Activated CD4-positive, alpha-beta memory T cell treated with anti-CD3 and anti-CD28 coated beads for 36 hours (primary cell): Measurements from ENCODE around the gene SLC26A9. TPM values are rescaled to one million over a fixed set of nuclear protein-coding genes. Genes with fewer than 3 reads are reported as not detected.

Source experiments
- CTCF ChIA-PET: fragments of 350-600 bp; sonication (Branson Sonifier 250); formaldehyde crosslinking; loops from one replicate; lab custom pipeline; 2021; ENCODE audit warnings: antibody characterized with exemption, inconsistent platforms; lab: Charles Lee
- POLR2A ChIA-PET: fragments of 350-600 bp; sonication (Branson Sonifier 250); formaldehyde crosslinking; loops from one replicate; lab custom pipeline; 2021; ENCODE audit warnings: antibody characterized with exemption; lab: Charles Lee
- DNase-seq: peaks from one replicate; pipeline ENCODE4 v3.0.0-alpha.2; 2020
- H3K27ac Mint-ChIP-seq: one replicate; pipeline ENCODE4 v1.8.0; 2021; ENCODE audit warnings: mixed read lengths
- H3K27me3 Mint-ChIP-seq: one replicate; pipeline ENCODE4 v1.8.0; 2021; ENCODE audit warnings: mixed read lengths
- H3K36me3 Mint-ChIP-seq: one replicate; pipeline ENCODE4 v1.8.0; 2021; ENCODE audit warnings: mixed read lengths
- H3K4me1 Mint-ChIP-seq: one replicate; pipeline ENCODE4 v1.8.0; 2021; ENCODE audit warnings: low read depth, mixed read lengths
- H3K4me3 Mint-ChIP-seq: one replicate; pipeline ENCODE4 v1.8.0; 2021; ENCODE audit warnings: mild to moderate bottlenecking, mixed read lengths
- H3K9me3 Mint-ChIP-seq: one replicate; pipeline ENCODE4 v1.8.0; 2021; ENCODE audit warnings: mixed read lengths
- intact Hi-C: fragments of 100-400 bp; cut with micrococcal nuclease; formaldehyde crosslinking; loops from one replicate; pipeline ENCODE4 v1.15.1; 2023
- total RNA-seq, 2 experiments: library from RNA; stranded (reverse); gene quantifications; one replicate each; pipeline ENCODE4 v1.2.3, GENCODE V29; 2021

SLC26A9 gene
- total RNA-seq, 2 experiments from 2014 or later = not detected

DNA sequence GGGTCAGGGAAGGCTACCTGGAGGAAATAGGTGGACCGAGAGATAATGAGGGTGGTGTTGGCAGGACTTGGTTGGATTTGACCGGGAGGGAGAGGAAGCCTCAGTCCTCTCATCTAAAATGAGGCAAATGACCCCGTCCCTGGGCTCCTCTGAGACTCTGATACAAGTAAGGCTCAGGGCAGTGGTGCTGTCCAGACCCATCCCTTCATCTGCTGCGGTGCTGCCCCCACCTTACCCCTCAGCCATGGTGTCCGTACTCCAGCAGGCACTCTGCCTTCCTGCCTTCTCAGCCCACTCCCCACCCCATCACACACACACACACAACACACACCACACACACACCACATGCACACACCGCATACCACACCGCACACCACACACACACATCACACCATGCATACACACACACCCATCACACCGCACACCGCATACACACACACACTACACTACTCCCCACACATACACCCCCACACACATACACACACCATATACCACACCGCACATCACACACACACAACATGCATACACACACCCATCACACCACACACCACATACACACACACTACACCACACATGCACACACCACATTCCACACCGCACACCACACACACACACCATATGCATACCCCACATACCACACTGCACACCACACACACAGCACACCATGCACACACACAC is 29.4 kb upstream of the SLC26A9 start:
- DNase-seq = no peak
- Mint-ChIP-seq H3K27me3 (peaks cover 2% of the 10 kb centered on the region), H3K4me3 (no peak overlapping the region), H3K4me1 (no peaks in the 10 kb centered on the region), H3K27ac (no peak overlapping the region), H3K36me3 (no peaks in the 10 kb centered on the region), H3K9me3 (no peaks in the 10 kb centered on the region)
- CTCF ChIA-PET = no interaction called here
- POLR2A ChIA-PET = no interaction called here
- intact Hi-C loops = no loop called here

DNA sequence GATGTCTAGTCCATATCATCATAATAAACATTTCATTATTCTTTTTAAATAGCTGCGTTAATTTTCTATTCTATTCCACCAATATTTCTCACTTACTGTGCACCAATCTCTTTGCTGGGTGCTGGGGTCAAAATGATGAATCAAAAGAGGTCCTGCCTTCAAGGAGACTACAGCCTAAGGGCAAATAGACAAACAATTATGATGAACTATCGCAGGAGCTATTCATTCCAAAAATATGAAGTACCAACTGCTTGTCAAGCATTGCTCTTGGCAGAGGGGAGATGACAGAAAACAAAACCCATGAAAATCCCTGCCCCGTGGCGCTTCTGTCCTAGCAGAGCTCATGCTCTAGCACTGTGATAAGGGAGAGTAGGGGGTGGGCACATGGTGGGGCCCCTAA is 28.8 kb upstream of the SLC26A9 start:
- CTCF ChIA-PET = interaction anchor here (2.3 kb wide), 1 partner anchor 180 kb away, joined by 9 read pairs; no protein-coding TSS in a partner anchor
- POLR2A ChIA-PET = no interaction called here

DNA sequence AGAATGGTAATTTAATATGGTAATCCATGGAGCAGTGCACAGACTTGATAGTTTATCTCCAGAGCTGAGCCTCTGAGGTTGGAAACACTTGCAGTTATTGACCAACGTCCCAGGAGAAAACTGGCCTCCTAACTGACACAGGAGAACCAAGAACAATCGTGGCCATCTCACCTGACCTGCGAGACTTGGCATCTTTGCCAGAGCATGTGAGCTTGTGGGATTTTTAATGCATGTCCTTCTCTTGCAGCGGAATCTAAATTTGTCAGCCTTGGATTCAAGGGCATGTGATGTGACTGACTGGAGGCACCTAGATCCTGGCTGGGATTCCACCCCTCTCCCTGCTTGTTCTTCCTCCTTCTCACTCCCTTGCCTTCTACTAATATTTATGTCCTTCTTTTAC is 27.8 kb upstream of the SLC26A9 start:
- no peak for DNase-seq
- ChIA-PET POLR2A (no interaction called here), CTCF (interaction anchor here (0.7 to 2.3 kb wide), 3 partner anchors 50 to 312 kb away, joined by 4 to 9 read pairs (median 5); no protein-coding TSS in a partner anchor)
- Mint-ChIP-seq H3K27ac (no peak overlapping the region), H3K9me3 (no peaks in the 10 kb centered on the region), H3K4me3 (no peak overlapping the region), H3K36me3 (no peaks in the 10 kb centered on the region), H3K27me3 (no peaks in the 10 kb centered on the region), H3K4me1 (no peaks in the 10 kb centered on the region)
- intact Hi-C loops = no loop called here

More for the DNA sequence above, 28.8 kb upstream of the SLC26A9 start:
- H3K4me3 Mint-ChIP-seq = no peak overlapping the region
- no peaks in the 10 kb centered on the region for H3K9me3 Mint-ChIP-seq
- intact Hi-C loops = no loop called here
- no peaks in the 10 kb centered on the region for H3K27me3 Mint-ChIP-seq
- no peak overlapping the region for H3K27ac Mint-ChIP-seq
- no peaks in the 10 kb centered on the region for H3K36me3 Mint-ChIP-seq
- no peak for DNase-seq
- no peaks in the 10 kb centered on the region for H3K4me1 Mint-ChIP-seq

DNA sequence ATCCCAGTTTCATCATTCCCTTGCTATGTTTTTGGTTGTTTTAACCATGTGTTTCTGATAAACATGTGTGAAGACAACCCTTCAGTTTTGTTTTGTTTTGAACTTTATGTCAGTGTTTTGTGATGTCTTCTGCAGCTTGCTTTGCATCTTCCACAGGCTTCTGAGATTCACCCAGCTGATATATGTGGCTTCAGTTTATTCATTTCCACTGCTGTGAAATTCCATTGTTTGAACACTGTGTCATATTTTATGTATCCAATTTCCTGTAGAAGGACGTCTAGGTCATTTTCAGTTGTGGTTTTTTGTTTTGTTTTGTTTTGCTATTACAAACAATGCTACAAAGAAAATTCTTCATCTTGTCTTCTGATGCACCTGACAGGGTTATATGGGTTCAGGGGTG is 27.2 kb upstream of the SLC26A9 start:
- H3K9me3 Mint-ChIP-seq = no peaks in the 10 kb centered on the region
- H3K4me3 Mint-ChIP-seq = no peak overlapping the region
- ChIA-PET CTCF (interaction anchor here (0.7 to 2.6 kb wide), 4 partner anchors 50 to 312 kb away, joined by 4 to 9 read pairs (median 6); no protein-coding TSS in a partner anchor), POLR2A (no interaction called here)
- H3K36me3 Mint-ChIP-seq = no peaks in the 10 kb centered on the region
- no peaks in the 10 kb centered on the region for H3K27me3 Mint-ChIP-seq
- no peak for DNase-seq
- H3K27ac Mint-ChIP-seq = no peak overlapping the region
- intact Hi-C loops = no loop called here
- no peaks in the 10 kb centered on the region for H3K4me1 Mint-ChIP-seq

DNA sequence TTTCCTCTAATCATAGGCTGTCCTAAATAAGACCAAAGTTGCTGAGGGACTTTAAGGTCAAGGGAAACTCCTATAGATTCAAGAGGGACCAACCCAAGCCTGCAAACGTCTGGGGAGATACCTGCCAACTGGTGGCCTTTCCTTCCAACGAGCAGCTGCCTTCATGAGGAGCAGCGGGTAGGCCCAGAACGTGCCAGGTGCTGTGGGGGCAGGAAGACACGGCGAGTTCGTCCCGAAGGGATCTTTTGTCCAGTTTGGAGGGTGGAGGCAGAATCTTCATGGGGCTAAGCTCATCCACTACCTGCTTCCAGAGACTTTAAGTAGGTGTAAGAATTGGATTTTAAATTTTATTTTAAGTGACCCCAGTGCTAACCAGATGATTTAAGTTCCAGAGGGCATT is 26.0 kb upstream of the SLC26A9 start:
- DNase-seq = no peak
- Mint-ChIP-seq H3K9me3 (no peaks in the 10 kb centered on the region), H3K27ac (no peak overlapping the region), H3K4me1 (no peaks in the 10 kb centered on the region), H3K4me3 (no peak overlapping the region), H3K36me3 (no peaks in the 10 kb centered on the region), H3K27me3 (peaks cover 3% of the 10 kb centered on the region)
- intact Hi-C loops = no loop called here
- POLR2A ChIA-PET = no interaction called here
- CTCF ChIA-PET = interaction anchor here (1.0 to 3.5 kb wide), 3 partner anchors 8 to 310 kb away, joined by 3 to 32 read pairs (median 8); no protein-coding TSS in a partner anchor

DNA sequence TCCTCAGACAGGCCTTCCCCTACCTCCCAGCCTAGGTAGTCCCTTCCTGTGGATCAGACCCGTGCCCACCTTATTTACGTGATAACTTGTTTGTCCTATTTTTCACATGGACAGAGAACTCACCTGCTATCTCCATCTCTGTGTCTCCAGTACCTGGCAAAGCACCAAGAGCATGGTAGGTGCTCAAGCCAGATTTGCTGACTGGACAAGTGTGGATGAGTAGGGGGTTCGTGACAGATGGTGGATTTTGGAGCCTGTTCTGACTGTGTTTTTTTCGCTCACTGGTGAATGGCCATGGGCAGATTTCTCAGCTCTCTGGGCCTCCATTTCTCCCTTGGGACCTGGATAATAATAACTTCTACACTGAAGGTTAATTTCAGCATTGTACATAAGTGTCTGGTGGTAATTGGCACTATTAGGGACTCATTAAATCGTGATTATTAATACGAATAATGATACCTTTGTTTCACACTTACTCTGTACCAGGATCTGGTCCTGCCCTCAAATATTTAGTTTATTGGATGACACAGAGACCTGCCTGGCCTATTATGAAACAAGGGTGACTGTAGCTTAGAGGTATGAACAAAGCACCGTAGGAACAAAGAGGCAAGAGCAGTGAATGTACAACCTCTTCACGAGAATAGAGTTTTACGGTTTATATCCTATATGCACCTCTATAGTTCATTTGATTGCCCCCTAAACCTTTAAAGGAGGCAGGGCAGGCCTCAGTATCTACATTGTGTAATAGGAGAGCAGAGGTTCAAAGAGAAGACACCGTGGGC is 24.5 kb upstream of the SLC26A9 start:
- DNase-seq = no peak
- H3K4me1 Mint-ChIP-seq = no peaks in the 10 kb centered on the region
- POLR2A ChIA-PET = no interaction called here
- H3K36me3 Mint-ChIP-seq = no peaks in the 10 kb centered on the region
- intact Hi-C loops = no loop called here
- CTCF ChIA-PET = interaction anchor here (1.2 to 3.5 kb wide), 3 partner anchors 10 to 176 kb away, joined by 3 to 32 read pairs (median 3); no protein-coding TSS in a partner anchor
- H3K4me3 Mint-ChIP-seq = no peak overlapping the region
- peaks cover 4% of the 10 kb centered on the region for H3K27me3 Mint-ChIP-seq
- no peak overlapping the region for H3K27ac Mint-ChIP-seq
- H3K9me3 Mint-ChIP-seq = no peaks in the 10 kb centered on the region

DNA sequence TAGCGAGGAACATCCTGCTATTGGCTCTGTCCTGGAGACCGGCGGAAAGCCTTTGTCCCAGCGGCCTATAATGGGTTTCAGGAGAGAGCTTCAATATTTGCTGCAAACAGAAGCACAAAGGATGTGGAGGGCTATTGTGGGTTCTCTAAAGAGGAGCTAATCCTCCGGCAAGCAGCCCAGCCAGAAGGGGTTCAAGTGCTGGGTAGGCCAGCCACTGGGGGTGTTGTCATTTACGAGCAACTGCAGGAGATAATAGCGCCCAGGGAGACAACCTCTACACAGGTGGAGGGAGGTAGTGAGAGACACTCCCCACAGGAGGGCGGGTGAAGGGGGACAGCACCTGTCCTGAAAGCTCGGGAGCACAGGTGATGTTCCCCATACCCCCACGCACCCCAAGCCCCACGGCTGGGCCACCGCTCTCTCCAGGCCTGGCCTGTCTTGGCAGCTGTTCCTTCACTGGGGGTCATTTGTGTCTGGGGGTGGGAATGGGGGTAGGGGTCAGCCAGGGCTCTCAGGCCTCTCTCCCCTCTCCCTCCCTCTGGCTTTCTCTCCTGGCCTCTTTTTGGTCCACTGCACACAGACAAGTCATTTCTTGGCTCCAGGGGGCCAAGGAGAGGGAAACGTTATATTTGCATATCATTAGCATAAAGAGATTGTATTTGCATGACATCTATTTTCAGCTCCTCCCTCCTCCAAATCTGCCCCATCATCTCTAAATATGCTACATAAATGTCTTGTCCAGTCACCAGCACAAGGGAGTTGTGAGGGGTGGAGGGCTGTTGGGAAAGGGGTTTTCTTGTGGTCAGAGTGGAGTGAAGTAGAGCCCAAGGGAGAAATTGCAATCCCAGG is 22.0 kb upstream of the SLC26A9 start:
- H3K4me3 Mint-ChIP-seq = no peak overlapping the region
- DNase-seq = no peak
- CTCF ChIA-PET = interaction anchor here (0.6 to 2.1 kb wide), 2 partner anchors 12 to 59 kb away, joined by 7 to 13 read pairs; no protein-coding TSS in a partner anchor

DNA sequence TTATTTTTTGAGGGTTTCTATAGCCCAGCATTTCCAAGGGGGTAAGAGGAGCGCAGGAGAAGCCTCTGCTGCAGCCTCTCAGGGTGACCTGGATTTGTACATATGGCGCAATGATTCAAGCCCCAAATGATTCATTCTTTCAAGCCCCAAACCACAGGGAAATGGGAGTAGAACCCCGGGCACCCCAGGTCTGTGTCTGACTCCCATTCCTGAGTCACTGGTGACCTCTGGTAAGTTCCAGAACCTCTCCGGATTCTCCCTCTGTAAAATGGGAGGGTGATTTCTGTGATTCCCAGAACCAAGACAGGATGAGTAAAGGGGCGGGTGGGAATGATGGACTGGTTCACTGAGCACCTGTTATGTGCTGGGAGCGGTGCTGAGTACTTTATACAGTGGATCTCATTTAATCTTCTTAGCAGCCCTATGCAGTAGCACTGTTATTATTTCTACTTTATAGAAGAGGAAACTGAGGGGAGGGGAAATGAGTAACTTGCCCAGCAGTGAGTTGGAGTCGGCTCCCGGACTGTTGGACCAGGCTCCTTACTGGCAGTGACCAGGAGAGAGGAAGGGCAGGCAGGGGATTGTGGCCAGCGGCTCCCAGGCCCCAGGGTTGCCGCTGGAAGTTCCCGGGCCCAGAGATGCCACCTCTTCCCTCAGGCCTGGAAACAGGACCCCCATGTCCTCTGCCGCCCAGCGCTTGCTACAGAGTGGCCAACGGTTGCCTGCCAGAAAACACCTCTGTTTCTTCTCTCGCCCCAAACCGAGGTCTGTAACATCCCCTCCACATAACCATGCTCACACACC is 20.3 kb upstream of the SLC26A9 start:
- H3K4me1 Mint-ChIP-seq = peaks cover 4% of the 10 kb centered on the region
- H3K27ac Mint-ChIP-seq = no peak overlapping the region
- ChIA-PET POLR2A (no interaction called here), CTCF (interaction anchor here (0.9 to 5.4 kb wide), 4 partner anchors 14 to 304 kb away, joined by 3 to 46 read pairs (median 8); no protein-coding TSS in a partner anchor)
- H3K27me3 Mint-ChIP-seq = peaks cover 5% of the 10 kb centered on the region
- intact Hi-C loops = no loop called here
- H3K4me3 Mint-ChIP-seq = no peak overlapping the region
- no peaks in the 10 kb centered on the region for H3K36me3 Mint-ChIP-seq
- DNase-seq = peak; percentile 41
- no peaks in the 10 kb centered on the region for H3K9me3 Mint-ChIP-seq

More for the DNA sequence above, 22.0 kb upstream of the SLC26A9 start:
- no peaks in the 10 kb centered on the region for H3K9me3 Mint-ChIP-seq
- H3K36me3 Mint-ChIP-seq = no peaks in the 10 kb centered on the region
- peaks cover 4% of the 10 kb centered on the region for H3K4me1 Mint-ChIP-seq
- no peak overlapping the region for H3K27ac Mint-ChIP-seq
- H3K27me3 Mint-ChIP-seq = peaks cover 4% of the 10 kb centered on the region
- intact Hi-C loops = no loop called here
- POLR2A ChIA-PET = no interaction called here

DNA sequence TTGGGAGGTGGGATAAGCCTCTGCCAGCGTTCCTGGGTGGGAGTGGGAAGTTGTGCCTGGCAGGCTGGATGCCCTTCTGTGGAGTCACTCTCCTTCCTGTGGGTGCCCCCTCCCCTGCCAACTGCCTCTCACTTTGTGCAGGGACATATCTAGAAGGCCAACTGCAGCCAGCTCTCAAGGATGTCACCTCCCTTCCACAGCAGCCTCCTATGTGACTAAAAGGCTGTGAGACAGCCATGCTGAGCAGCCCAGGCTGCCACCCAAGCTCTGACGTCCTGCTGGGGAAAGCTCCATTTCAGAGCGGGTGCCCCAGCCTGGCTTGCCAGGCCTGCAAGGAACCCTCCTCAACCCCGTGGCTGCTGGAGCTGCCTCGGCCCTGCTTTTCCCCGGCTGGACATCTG is 19.6 kb upstream of the SLC26A9 start:
- Mint-ChIP-seq H3K36me3 (no peaks in the 10 kb centered on the region), H3K27ac (no peak overlapping the region), H3K4me3 (no peak overlapping the region), H3K9me3 (no peaks in the 10 kb centered on the region), H3K4me1 (peaks cover 4% of the 10 kb centered on the region), H3K27me3 (peaks cover 5% of the 10 kb centered on the region)
- ChIA-PET POLR2A (no interaction called here), CTCF (interaction anchor here (0.9 to 5.4 kb wide), 3 partner anchors 15 to 304 kb away, joined by 3 to 46 read pairs (median 3); no protein-coding TSS in a partner anchor)
- no peak for DNase-seq
- intact Hi-C loops = no loop called here

DNA sequence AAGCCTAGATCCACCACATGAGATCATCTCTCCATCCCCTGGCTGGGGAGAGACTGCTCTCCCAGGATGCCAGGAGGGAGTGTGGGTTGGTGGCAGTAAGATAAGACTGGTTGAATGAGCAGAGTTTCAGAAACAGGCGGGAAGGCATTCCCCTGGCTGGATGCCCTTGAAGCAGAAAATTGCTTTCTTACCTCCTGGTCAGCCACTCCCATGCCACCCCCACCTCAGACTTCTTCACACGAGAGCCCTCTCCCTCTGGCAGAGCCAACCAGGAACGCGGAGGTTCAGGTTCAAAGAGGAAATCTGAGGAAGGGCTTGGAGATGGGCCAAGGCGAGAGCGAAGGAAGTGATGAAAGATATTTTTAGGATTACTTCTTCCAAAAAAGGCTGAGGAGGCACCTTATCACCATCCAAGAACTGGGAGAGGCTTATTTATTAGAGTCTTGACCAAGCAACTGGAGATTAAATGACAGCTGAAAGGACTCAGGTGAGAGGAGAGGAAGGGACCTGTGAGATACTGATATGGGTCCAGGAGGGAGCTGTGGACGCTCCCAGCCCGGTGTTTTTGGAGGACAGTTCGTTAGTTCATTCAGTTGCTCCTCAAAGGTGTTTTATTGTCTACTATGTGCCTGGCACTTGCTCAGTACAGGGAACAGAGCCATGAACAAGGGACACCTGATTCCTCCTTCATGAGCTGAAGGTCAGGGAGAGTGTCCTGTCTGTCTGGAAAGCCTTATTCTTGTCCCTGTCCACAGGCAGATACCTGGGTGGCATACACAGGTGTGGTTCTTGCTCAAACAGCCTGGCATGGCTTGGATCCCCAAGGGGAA is 18.9 kb upstream of the SLC26A9 start:
- H3K4me1 Mint-ChIP-seq = peaks cover 4% of the 10 kb centered on the region
- CTCF ChIA-PET = interaction anchor here (0.9 to 5.4 kb wide), 3 partner anchors 16 to 303 kb away, joined by 3 to 46 read pairs (median 3); no protein-coding TSS in a partner anchor
- intact Hi-C loops = no loop called here
- H3K9me3 Mint-ChIP-seq = no peaks in the 10 kb centered on the region
- DNase-seq = no peak
- H3K27ac Mint-ChIP-seq = no peak overlapping the region
- POLR2A ChIA-PET = no interaction called here
- H3K4me3 Mint-ChIP-seq = no peak overlapping the region
- H3K36me3 Mint-ChIP-seq = no peaks in the 10 kb centered on the region
- H3K27me3 Mint-ChIP-seq = peaks cover 5% of the 10 kb centered on the region
